HepG2 (cell line): ENCODE results near the gene TTYH2.

Experiments
- CTCF ChIP-seq: sonication (generic); formaldehyde crosslinking; IDR thresholded peaks from 2 replicates; pipeline ENCODE4 v1.5.0; 2020; ENCODE audit warnings: mild to moderate bottlenecking, missing genetic modification reagents, moderate library complexity
- FOXP1 ChIP-seq, 2 experiments: fragments of 450-650 bp in 1 of 2; IDR thresholded peaks; 2 replicates each; pipeline ENCODE4 v1.6.1; 2017 to 2018; ENCODE audit warnings: antibody characterized with exemption in 1 of 2
- GTF2F1 ChIP-seq: fragments of 150-350 bp; IDR thresholded peaks from 2 replicates; pipeline ENCODE4 v1.6.1; 2014; ENCODE audit warnings: low read length
- JUN ChIP-seq: sonication (generic); formaldehyde crosslinking; IDR thresholded peaks from 2 replicates; pipeline ENCODE4 v1.4.0; 2020; ENCODE audit warnings: mild to moderate bottlenecking, missing genetic modification reagents
- ZFP36 ChIP-seq: fragments of 150-350 bp; IDR thresholded peaks from 2 replicates; pipeline ENCODE4 v1.6.1; 2018; ENCODE audit warnings: borderline replicate concordance, low read length, low read depth; ENCODE audit not compliant: partially characterized antibody
- ZNF350 ChIP-seq: sonication (generic); formaldehyde crosslinking; IDR thresholded peaks from 2 replicates; pipeline ENCODE4 v1.4.0; 2020; ENCODE audit warnings: mild to moderate bottlenecking, low read depth, missing genetic modification reagents, borderline replicate concordance
- TF ChIP-seq, protein P1 (sequence below): sonication (generic); formaldehyde crosslinking; IDR thresholded peaks from 2 replicates; pipeline ENCODE4 v1.8.0; 2022; ENCODE audit warnings: missing genetic modification reagents, mild to moderate bottlenecking, borderline replicate concordance

GRCh38 chr17:74202938-74203337 is 10.4 kb upstream of the TTYH2 start:
- TF ChIP-seq, protein P1, sequence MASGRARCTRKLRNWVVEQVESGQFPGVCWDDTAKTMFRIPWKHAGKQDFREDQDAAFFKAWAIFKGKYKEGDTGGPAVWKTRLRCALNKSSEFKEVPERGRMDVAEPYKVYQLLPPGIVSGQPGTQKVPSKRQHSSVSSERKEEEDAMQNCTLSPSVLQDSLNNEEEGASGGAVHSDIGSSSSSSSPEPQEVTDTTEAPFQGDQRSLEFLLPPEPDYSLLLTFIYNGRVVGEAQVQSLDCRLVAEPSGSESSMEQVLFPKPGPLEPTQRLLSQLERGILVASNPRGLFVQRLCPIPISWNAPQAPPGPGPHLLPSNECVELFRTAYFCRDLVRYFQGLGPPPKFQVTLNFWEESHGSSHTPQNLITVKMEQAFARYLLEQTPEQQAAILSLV (CRISPR knock-in tag) = no peak
- no peak for TF ChIP-seq JUN
- TF ChIP-seq ZFP36 = no peak
- no peak for TF ChIP-seq CTCF (CRISPR knock-in tag)
- TF ChIP-seq FOXP1 (IDR thresholded peaks at IDR 0.05) = no peak
- no peak for TF ChIP-seq FOXP1 (CRISPR knock-in tag; IDR thresholded peaks at IDR 0.05)
- no peak for TF ChIP-seq ZNF350 (CRISPR knock-in tag)
- no peak for TF ChIP-seq GTF2F1
